ENCODE results near the gene MYH13. TPM values are rescaled to one million over a fixed set of nuclear protein-coding genes. Genes with fewer than 3 reads are reported as not detected.

MYH13 gene
- total RNA-seq, 1 donor from 2014 or later: not detected

GRCh38 chr17:10276436-10276835 is 96.4 kb downstream of the MYH13 start:
- Mint-ChIP-seq H3K9me3 (no peaks in the 10 kb centered on the region), H3K4me3 (no peak overlapping the region), H3K36me3 (no peaks in the 10 kb centered on the region), H3K4me1 (ENCODE audit: unreplicated experiment) (peaks cover 4% of the 10 kb centered on the region), H3K27me3 (peaks cover 27% of the 10 kb centered on the region), H3K27ac (no peak overlapping the region)
- TF ChIP-seq CTCF (conservative IDR thresholded peaks at IDR 0.05): no peak
- DNase-seq (ENCODE audit: extremely low spot score, unreplicated experiment): no peak

GRCh38 chr17:10275418-10275817 is 97.4 kb downstream of the MYH13 start:
- no peaks in the 10 kb centered on the region for H3K36me3 Mint-ChIP-seq
- peaks cover 29% of the 10 kb centered on the region for H3K27me3 Mint-ChIP-seq
- TF ChIP-seq CTCF (conservative IDR thresholded peaks at IDR 0.05): no peak
- no peak overlapping the region for H3K27ac Mint-ChIP-seq
- peaks cover 4% of the 10 kb centered on the region for H3K4me1 Mint-ChIP-seq (ENCODE audit: unreplicated experiment)
- no peak overlapping the region for H3K4me3 Mint-ChIP-seq
- DNase-seq (ENCODE audit: extremely low spot score, unreplicated experiment): no peak
- H3K9me3 Mint-ChIP-seq: no peaks in the 10 kb centered on the region

- TF ChIP-seq CTCF (conservative IDR thresholded peaks at IDR 0.05): no peak
- peaks cover 16% of the 10 kb centered on the region for H3K27me3 Mint-ChIP-seq
- peaks cover 4% of the 10 kb centered on the region for H3K9me3 Mint-ChIP-seq
Observed at GRCh38 chr17:10271106-10271562, 101.7 kb downstream of the MYH13 start.

GRCh38 chr17:10270258-10270657 is 102.5 kb downstream of the MYH13 start:
- Mint-ChIP-seq H3K36me3 (no peaks in the 10 kb centered on the region), H3K27me3 (peaks cover 18% of the 10 kb centered on the region), H3K4me3 (no peak overlapping the region), H3K27ac (no peak overlapping the region), H3K4me1 (ENCODE audit: unreplicated experiment) (no peaks in the 10 kb centered on the region), H3K9me3 (peaks cover 4% of the 10 kb centered on the region)
- DNase-seq (ENCODE audit: extremely low spot score, unreplicated experiment): no peak
- TF ChIP-seq CTCF (conservative IDR thresholded peaks at IDR 0.05): no peak

More at GRCh38 chr17:10271106-10271562, 101.7 kb downstream of the MYH13 start:
- no peaks in the 10 kb centered on the region for H3K36me3 Mint-ChIP-seq
- no peak for DNase-seq (ENCODE audit: extremely low spot score, unreplicated experiment)
- H3K4me1 Mint-ChIP-seq (ENCODE audit: unreplicated experiment): no peaks in the 10 kb centered on the region
- H3K4me3 Mint-ChIP-seq: no peak overlapping the region
- no peak overlapping the region for H3K27ac Mint-ChIP-seq

- Mint-ChIP-seq H3K4me3 (no peak overlapping the region), H3K9me3 (peaks cover 4% of the 10 kb centered on the region), H3K27me3 (peaks cover 21% of the 10 kb centered on the region), H3K27ac (no peak overlapping the region), H3K36me3 (no peaks in the 10 kb centered on the region), H3K4me1 (ENCODE audit: unreplicated experiment) (no peaks in the 10 kb centered on the region)
- no peak for TF ChIP-seq CTCF (conservative IDR thresholded peaks at IDR 0.05)
- DNase-seq (ENCODE audit: extremely low spot score, unreplicated experiment): no peak
Observed at GRCh38 chr17:10268005-10268404, 104.8 kb downstream of the MYH13 start.
